Epithelial cell of prostate (primary cell): ENCODE measurements around the gene MRPL28.

Source experiments
- DNase-seq: peaks from one replicate; pipeline ENCODE4 v3.0.0-alpha.2; 2011; ENCODE audit warnings: low read depth, low spot score
- H3K27ac ChIP-seq: fragments of 450-650 bp; 2 replicates; pipeline ENCODE4 v1.5.1; 2017; ENCODE audit warnings: mild to moderate bottlenecking

Gene MRPL28

DNA sequence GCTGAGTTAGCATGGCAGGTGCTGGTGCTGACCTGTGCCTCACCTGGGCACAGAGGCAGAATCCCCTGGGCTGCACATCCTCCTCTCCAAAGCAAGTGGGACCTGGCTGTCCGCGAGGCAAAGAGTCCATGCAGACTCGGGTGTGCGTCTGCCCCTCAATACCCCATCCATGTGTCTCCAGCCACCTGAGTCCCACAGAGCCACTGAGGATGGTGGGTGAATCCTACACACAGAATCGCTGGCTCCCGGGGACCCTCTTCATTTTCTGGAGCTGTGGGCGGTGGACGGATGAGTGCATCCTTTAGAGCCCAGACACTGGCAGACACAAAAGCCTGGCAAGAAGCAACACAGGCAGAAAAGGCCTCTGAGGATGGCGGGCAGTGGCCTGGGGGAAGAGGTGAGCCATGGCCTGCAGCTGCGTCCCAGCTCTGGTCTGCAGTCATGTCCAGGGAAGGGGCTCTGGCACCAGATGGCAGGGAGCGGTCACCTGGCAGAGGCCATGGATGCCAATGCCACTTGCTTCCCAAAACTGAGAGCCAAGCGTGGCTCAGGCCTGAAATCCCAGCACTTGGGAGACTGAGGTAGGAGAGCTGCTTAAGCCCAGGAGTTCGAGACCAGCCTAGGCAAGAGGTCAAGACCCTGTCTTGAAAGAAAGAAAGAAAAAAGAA lies 47.7 kb downstream of the MRPL28 start:
- DNase-seq = no peak
- no peak overlapping the region for H3K27ac ChIP-seq

DNA sequence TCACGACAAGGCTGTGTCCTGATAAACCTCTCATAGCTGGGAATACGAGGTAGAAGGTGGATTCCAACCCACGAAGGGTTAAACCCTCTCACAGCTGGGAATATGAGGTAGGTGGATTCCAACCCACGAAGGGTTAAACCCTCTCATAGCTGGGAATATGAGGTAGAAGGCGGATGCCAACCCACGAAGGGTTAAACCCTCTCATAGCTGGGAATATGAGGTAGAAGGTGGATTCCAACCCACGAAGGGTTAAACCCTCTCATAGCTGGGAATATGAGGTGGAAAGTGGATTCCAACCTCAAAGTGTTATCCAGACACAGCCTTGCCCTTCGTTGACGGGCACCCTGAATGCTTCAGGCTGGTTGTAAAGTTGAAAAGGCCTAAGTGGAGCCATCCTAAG lies 48.8 kb downstream of the MRPL28 start:
- DNase-seq = no peak
- no peak overlapping the region for H3K27ac ChIP-seq

DNA sequence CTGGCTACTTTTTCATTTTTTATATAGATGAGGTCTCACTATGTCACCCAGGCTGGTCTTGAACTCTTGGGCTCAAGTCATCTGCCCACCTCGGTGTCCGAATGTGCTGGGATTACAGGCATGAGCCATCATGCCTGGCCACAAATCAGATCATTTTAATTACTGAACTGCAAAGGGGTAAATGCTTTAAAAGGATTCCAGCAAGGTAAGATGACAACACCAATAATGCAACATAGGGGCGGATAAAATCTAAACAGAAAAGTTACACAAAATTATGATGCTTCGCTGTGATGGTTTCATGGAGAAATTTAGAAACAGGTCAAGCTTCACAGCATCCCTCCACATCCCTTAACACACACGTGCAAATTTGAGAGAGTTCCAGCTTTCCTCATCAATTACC lies 50.1 kb downstream of the MRPL28 start:
- DNase-seq = no peak
- no peak overlapping the region for H3K27ac ChIP-seq

DNA sequence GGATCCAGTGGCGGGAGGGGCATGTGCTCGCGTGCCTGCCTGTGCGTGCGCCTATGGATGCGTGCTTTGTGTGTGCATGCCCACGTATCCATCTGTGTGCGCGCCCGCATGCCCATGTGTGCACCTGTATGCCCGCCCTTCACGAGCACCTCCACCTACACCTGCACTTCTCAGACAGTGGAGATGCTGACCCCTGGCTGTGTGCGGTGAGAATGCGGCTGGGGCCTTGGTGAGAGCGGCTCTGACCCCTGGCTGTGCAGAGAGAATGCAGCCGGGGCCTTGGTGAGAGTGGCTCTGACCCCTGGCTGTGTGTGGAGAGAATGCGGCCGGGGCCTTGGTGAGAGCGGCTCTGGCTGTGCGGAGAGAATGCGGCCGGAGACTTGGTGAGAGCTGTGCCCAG lies 51.7 kb downstream of the MRPL28 start:
- DNase-seq = no peak
- no peak overlapping the region for H3K27ac ChIP-seq

DNA sequence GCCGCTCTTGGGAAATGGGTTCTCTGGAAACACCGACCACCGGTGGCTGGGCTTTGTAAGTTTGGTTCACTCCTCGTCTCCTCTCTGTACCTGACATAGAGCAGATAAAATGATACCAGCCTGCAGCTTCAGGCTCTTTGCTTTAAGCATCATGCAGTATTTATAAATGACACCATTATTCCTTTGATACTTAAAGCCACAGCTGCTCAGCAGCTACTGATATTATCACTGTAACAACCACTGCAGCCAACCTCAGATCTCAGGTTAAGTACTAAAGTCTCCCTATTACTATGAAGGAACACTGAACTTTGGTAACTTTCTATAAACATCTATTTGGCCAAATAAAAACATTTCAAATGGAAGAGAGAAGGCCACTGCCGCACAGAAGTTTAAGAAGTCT lies 52.8 kb downstream of the MRPL28 start:
- no peak for DNase-seq
- no peak overlapping the region for H3K27ac ChIP-seq
